Esophagus (tissue), 2 donors: Measurements from ENCODE around the gene FCSK. TPM values are rescaled to one million over a fixed set of nuclear protein-coding genes. Genes with fewer than 3 reads are reported as not detected.

Source experiments
- H3K27ac ChIP-seq, 2 donors: one replicate each; pipeline ENCODE4 v1.5.1; 2013; ENCODE audit warnings: low read depth in 2 of 2, mild to moderate bottlenecking in 2 of 2, inconsistent platforms in 1 of 2, low read length in 1 of 2, moderate library complexity in 1 of 2
- H3K27me3 ChIP-seq, 2 donors: one replicate each; pipeline ENCODE4 v1.6.1; 2013; ENCODE audit warnings: low read length in 2 of 2, control low read depth in 1 of 2, mild to moderate bottlenecking in 1 of 2; ENCODE audit not compliant: insufficient read depth in 2 of 2, control insufficient read depth in 1 of 2
- H3K36me3 ChIP-seq, 2 donors: one replicate each; pipeline ENCODE4 v1.6.1; 2013; ENCODE audit warnings: low read length in 1 of 2; ENCODE audit not compliant: control insufficient read depth in 2 of 2, insufficient read depth in 2 of 2
- H3K4me1 ChIP-seq, 2 donors: one replicate each; pipeline ENCODE4 v1.6.1; 2013; ENCODE audit warnings: low read length in 1 of 2; ENCODE audit not compliant: control insufficient read depth in 2 of 2, insufficient read depth in 2 of 2
- H3K4me3 ChIP-seq, 2 donors: one replicate each; pipeline ENCODE4 v1.5.1; 2013; ENCODE audit warnings: low read length in 2 of 2, mild to moderate bottlenecking in 2 of 2, low read depth in 1 of 2, moderate library complexity in 1 of 2
- H3K9me3 ChIP-seq, 2 donors: one replicate each; pipeline ENCODE4 v1.6.1; 2013; ENCODE audit warnings: mild to moderate bottlenecking in 2 of 2, low read depth in 1 of 2, low read length in 1 of 2, moderate library complexity in 1 of 2; ENCODE audit not compliant: control insufficient read depth in 2 of 2, insufficient read depth in 1 of 2
- WGBS, 2 donors: extraction: QIAGEN DNeasy Blood & Tissue Kit; methylation state at CpG; one replicate each; pipeline ENCODE4 v1.1.7; 2013; 5-methylcytosine and 5-hydroxymethylcytosine counted together
- polyA plus RNA-seq, 2 donors: library from polyadenylated mRNA; stranded (reverse); fragments of 200-250 nt; gene quantifications; one replicate each; pipeline ENCODE4 v1.2.3, GENCODE V29; 2013
- donor health status: healthy with polysubstance abuse.
- donor health status: Bipolar disorder and iron deficiency.

The FCSK gene
- polyA plus RNA-seq, 2 donors, result 7.6 to 11.3 TPM

DNA sequence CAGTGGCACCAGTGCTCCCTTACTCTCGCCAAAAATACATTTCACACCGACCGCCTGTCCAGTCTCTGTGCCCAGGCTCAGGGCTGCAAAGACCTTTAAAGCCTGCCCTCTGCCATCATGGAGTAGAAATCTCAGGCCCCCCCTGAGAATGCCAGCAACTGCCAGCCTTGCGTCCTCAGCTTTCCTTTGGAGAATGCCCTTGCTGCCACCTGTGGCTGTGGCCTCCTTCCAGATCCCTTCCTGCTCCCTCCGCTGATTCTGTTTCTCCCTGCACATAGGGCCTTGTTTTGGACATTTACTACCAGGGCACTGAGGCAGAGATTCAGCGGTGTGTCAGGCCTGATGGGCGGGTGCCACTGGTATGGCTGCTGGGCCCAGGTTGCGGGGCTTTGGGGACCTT is 13.2 kb downstream of the FCSK start:
- Histone ChIP-seq H3K4me3 (no peak overlapping the region), H3K36me3 (peaks cover 8 to 32% of the 10 kb centered on the region in 2 donors), H3K9me3 (no peaks in the 10 kb centered on the region), H3K4me1 (no peaks in the 10 kb centered on the region), H3K27me3 (no peaks in the 10 kb centered on the region), H3K27ac (no peak overlapping the region)
- 95 to 97% methylated on average over 8 of the region's 8 CpGs for WGBS, 2 donors

DNA sequence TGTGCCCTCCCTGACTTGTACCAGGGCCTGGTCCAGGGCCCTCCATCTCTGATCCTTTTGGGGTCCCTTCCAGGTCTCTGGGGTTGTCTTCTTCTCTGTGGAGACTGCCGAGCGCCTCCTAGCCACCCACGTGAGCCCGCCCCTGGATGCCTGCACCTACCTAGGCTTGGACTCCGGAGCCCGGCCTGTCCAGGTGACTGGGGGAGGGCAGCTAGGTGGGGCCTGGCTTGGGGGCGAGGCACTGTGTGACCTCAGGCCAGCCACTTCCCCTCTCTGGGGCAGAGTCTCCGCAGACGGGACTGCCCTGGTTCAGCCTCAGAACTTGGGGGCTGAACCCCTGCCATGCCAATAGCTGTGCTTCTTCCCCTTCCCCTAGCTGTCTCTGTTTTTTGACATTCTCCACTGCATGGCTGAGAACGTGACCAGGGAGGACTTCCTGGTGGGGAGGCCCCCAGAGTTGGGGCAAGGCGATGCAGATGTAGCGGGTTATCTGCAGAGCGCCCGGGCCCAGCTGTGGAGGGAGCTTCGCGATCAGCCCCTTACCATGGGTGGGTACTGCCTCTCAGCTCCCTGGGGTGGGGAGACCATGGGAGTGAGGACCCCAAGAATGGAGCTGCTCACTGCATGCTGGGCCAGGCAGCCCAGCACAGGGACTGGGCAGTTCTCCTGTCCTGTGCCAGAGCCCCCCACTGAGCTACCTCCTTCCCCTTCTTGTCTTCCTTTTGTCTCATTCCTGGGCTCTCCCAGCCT is 14.6 kb downstream of the FCSK start:
- no peaks in the 10 kb centered on the region for H3K27me3 ChIP-seq
- H3K36me3 ChIP-seq, result peaks cover 4 to 33% of the 10 kb centered on the region in 2 donors
- WGBS, 2 donors, result 91 to 95% methylated on average over 16 of the region's 16 CpGs
- H3K9me3 ChIP-seq, result no peaks in the 10 kb centered on the region
- no peaks in the 10 kb centered on the region for H3K4me1 ChIP-seq
- no peak overlapping the region for H3K27ac ChIP-seq
- H3K4me3 ChIP-seq, result no peak overlapping the region

DNA sequence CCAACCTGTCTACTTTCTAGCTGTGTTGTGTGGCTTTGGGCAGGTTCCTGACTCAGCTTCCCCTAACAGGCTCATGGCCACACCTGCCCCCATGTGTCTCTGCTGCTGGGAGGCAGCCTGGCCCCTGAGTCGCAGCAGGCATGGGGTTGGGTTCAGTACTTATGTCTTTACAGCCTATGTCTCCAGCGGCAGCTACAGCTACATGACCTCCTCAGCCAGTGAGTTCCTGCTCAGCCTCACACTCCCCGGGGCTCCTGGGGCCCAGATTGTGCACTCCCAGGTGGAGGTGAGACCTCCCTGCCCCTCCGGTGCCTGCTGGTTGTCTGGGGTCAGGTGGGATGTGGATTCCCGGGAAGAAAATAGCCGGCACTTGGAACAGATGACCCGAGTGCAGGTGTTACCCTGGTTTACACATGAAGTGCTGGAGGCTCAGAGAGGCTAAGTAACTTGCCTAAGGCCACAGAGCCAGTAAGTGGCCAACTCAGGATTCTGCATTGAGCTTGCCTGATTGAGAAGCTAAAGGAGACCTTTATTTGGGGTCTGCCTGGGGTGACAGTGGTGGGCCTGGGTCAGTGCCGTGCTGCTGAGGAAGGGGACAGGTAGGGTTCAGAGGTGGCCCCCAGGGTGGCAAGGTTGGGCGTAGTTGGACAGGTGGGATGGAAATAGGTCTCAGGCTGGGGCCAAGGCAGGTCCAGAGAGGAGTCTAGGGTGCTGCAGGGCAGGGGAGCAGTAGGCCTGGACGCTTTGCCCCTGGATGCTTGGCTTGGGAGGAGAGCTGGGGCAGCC is 15.9 kb downstream of the FCSK start:
- H3K27me3 ChIP-seq, result no peaks in the 10 kb centered on the region
- WGBS, 2 donors, result 92 to 96% methylated on average over 10 of the region's 10 CpGs
- H3K4me3 ChIP-seq, result no peak overlapping the region
- no peaks in the 10 kb centered on the region for H3K9me3 ChIP-seq
- peaks cover 3 to 36% of the 10 kb centered on the region in 2 donors for H3K36me3 ChIP-seq
- no peaks in the 10 kb centered on the region for H3K4me1 ChIP-seq
- no peak overlapping the region for H3K27ac ChIP-seq

DNA sequence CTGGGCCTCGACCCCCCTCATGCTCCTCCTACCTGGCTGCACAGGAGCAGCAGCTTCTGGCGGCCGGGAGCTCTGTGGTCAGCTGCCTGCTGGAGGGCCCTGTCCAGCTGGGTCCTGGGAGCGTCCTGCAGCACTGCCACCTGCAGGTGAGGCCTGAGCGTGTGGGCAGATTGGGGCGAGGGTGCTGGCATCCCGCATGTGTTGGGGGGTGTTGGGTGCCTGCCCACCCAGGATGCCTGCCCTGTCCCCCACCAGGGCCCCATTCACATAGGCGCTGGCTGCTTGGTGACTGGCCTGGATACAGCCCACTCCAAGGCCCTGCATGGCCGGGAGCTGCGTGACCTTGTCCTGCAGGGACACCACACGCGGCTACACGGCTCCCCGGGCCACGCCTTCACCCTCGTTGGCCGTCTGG is 16.5 kb downstream of the FCSK start:
- 74 to 79% methylated on average over 15 to 17 of the region's 17 CpGs for WGBS, 2 donors
- Histone ChIP-seq H3K9me3 (no peaks in the 10 kb centered on the region), H3K4me1 (no peaks in the 10 kb centered on the region), H3K36me3 (peaks cover 2 to 35% of the 10 kb centered on the region in 2 donors), H3K27me3 (no peaks in the 10 kb centered on the region), H3K27ac (no peak overlapping the region), H3K4me3 (no peak overlapping the region)

DNA sequence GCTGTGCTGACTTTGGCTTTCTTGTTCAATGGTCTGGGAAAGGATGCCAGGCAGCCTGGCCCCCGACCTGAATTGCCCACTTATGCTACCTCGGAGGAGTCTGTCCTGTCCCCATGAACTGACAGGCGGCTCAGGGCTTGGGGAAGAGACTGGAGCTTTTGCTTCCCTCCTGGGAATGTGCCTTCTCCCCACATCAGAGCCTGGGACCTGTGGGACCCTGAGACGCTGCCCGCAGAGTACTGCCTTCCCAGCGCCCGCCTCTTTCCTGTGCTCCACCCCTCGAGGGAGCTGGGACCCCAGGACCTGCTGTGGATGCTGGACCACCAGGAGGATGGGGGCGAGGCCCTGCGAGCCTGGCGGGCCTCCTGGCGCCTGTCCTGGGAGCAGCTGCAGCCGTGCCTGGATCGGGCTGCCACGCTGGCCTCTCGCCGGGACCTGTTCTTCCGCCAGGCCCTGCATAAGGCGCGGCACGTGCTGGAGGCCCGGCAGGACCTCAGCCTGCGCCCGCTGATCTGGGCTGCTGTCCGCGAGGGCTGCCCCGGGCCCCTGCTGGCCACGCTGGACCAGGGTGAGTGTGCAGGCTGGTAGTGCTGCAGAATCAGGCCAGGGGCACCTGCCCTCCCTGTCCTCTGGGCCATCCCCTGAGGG is 18.5 kb downstream of the FCSK start:
- Histone ChIP-seq H3K4me3 (no peak overlapping the region), H3K27me3 (no peaks in the 10 kb centered on the region), H3K9me3 (no peaks in the 10 kb centered on the region), H3K27ac (no peak overlapping the region), H3K36me3 (peaks cover 0 to 21% of the 10 kb centered on the region in 2 donors), H3K4me1 (peaks cover 0 to 4% of the 10 kb centered on the region in 2 donors)
- 83% methylated on average over 28 of the region's 28 CpGs for WGBS, 2 donors

DNA sequence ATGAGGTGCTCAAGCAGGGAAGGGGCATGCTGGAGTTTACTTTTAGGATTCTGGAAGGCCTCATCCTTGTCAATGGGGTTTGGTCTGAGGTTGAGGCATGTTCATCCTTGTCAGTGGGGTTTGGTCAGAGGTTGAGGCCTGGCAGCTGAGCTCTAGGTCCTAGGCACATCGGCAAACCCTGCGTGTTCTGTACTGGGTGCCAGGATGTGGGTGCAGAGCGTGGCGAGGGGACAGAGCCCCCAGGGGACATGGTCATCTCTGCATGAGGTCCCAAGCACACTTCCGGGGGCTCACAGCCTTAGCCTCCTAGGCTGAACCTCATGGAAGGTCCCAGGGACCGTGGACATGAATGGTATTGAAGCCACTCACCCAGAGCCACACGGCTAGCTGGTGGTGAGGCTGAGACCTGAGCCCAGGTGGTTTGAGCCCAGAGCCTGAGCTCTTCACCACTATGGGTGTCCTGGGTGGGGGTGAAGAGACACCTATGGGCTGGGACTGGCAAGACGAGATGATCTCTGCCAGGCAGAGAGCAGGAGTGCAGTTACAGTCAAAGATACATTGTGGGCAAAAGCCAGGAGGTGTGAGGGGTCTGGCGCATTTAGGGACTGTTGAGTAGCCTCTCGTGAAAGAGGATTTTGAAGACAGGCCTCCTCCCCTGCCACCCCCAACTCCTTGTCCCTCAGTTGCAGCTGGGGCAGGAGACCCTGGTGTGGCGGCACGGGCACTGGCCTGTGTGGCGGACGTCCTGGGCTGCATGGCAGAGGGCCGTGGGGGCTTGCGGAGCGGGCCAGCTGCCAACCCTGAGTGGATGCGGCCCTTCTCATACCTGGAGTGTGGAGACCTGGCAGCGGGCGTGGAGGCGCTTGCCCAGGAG is 19.3 kb downstream of the FCSK start:
- WGBS, 2 donors, result 90 to 91% methylated on average over 21 of the region's 21 CpGs

DNA sequence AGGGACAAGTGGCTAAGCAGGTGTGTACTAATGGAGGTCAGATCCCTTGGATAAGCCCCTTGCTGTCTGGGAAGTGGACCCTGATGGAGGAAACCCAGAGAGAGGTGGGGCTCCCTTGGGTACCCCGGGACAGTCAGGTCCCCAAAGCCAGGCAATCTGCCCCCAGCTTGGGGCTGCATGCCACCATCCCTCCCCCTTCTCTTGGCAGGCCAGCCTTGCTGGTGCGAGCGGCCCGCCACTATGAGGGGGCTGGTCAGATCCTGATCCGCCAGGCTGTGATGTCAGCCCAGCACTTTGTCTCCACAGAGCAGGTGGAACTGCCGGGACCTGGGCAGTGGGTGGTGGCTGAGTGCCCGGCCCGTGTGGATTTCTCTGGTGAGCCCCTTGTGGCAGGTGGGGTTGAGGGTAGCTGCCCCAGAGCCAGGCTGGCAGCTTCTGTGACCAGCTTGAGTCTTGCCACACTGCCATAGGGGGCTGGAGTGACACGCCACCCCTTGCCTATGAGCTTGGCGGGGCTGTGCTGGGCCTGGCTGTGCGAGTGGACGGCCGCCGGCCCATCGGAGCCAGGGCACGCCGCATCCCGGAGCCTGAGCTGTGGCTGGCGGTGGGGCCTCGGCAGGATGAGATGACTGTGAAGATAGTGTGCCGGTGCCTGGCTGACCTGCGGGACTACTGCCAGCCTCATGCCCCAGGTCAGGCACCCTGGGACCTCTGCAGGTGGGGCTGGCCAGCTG is 20.1 kb downstream of the FCSK start:
- H3K36me3 ChIP-seq, result peaks cover 0 to 33% of the 10 kb centered on the region in 2 donors
- WGBS, 2 donors, result 90 to 92% methylated on average over 17 to 22 of the region's 22 CpGs

More for the DNA sequence above, 19.3 kb downstream of the FCSK start:
- Histone ChIP-seq H3K9me3 (no peaks in the 10 kb centered on the region), H3K27me3 (no peaks in the 10 kb centered on the region), H3K4me3 (no peak overlapping the region), H3K4me1 (peaks cover 0 to 5% of the 10 kb centered on the region in 2 donors), H3K36me3 (peaks cover 0 to 27% of the 10 kb centered on the region in 2 donors), H3K27ac (no peak overlapping the region)

DNA sequence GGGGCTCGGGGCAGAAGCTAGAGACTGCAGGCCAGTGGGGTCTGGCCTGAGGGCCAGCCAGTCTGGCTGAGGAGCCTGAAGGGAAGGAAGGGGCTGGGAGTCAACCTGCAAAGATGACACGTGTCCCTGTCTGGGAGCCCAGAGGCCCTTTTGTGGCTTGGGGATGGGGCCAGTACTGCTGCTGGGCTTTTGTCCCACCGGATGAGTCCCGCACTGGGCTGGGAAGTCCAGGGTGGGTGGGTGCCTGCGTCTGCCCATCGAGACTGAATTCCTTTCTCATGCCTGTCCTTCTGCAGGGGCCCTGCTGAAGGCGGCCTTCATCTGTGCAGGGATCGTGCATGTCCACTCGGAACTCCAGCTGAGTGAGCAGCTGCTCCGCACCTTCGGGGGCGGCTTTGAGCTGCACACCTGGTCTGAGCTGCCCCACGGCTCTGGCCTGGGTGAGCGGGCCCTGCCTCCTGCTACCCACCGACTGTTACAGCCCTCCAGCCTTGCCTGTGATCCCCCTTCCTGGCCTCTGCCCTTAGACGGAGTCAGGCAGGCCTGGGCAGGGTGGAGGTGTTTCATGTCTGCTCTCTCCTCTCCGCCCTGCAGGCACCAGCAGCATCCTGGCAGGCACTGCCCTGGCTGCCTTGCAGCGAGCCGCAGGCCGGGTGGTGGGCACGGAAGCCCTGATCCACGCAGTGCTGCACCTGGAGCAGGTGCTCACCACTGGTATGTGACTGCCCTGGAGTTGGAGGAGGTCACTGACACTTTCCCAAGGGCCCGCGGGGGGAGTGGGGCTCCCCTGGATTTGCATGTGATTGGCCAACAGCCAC is 20.9 kb downstream of the FCSK start:
- Histone ChIP-seq H3K36me3 (peaks cover 5 to 41% of the 10 kb centered on the region in 2 donors), H3K27me3 (no peaks in the 10 kb centered on the region), H3K27ac (no peak overlapping the region), H3K4me3 (no peak overlapping the region), H3K4me1 (peaks cover 0 to 5% of the 10 kb centered on the region in 2 donors), H3K9me3 (no peaks in the 10 kb centered on the region)
- 67 to 74% methylated on average over 23 to 24 of the region's 24 CpGs for WGBS, 2 donors

More for the DNA sequence above, 20.1 kb downstream of the FCSK start:
- Histone ChIP-seq H3K27ac (no peak overlapping the region), H3K9me3 (no peaks in the 10 kb centered on the region), H3K4me3 (no peak overlapping the region), H3K4me1 (peaks cover 0 to 5% of the 10 kb centered on the region in 2 donors), H3K27me3 (no peaks in the 10 kb centered on the region)
